ENCODE measurements around the gene NKG7.

DNA sequence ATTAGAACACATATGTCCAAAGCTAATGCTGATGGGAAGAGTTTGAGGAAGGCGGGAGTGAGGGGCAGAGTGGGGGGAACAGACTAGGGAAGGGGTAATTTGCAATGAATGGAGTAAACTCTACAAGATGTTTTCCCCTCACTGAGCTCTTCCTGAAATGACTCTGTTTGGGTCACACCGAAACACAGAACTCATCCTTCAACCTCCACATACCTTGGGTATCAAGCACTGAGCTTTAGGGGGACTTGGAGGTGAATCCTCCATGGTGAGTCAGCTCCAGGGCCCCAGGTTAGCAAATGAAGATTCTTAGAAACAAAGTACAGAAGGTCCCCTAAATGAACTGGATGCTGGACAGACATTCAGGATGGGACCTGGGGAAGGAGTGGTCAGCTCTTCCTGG lies 46.3 kb upstream of the NKG7 start:
- no peak for TF ChIP-seq POLR2A (IDR thresholded peaks at IDR 0.05)
- no peak for TF ChIP-seq EP300 (IDR thresholded peaks at IDR 0.05)
- no peak for TF ChIP-seq CTCF (IDR thresholded peaks at IDR 0.05)
- TF ChIP-seq POLR2AphosphoS5 (IDR thresholded peaks at IDR 0.05), result no peak
